NCI-H82 (cell line): Measurements from ENCODE around the gene ABCC10.
"Not testable (repeated sequence)": the region's sequence is repeated elsewhere in the genome, so short reads cannot be mapped to it uniquely, and the experiment has no call there.

Experiments used
- DNase-seq: peaks from one replicate; lab custom pipeline; 2025; lab: John Stamatoyannopoulos, UW

The ABCC10 gene

GRCh38 chr6:43412541-43412940 is 14.8 kb upstream of the ABCC10 start:
- no peak for DNase-seq

GRCh38 chr6:43413002-43413401 is 14.3 kb upstream of the ABCC10 start:
- DNase-seq: no peak

- not testable (repeated sequence) for DNase-seq
Measured at GRCh38 chr6:43415275-43415674, 12.1 kb upstream of the ABCC10 start.

GRCh38 chr6:43416935-43417334 is 10.4 kb upstream of the ABCC10 start:
- DNase-seq: no peak

GRCh38 chr6:43420012-43420709 is 7.2 kb upstream of the ABCC10 start:
- peak; percentile 38 for DNase-seq

- no peak for DNase-seq
Measured at GRCh38 chr6:43421831-43422230, 5.5 kb upstream of the ABCC10 start.

- DNase-seq: peak; percentile 31
Measured at GRCh38 chr6:43425083-43425482, 2.3 kb upstream of the ABCC10 start.

- no peak for DNase-seq
Measured at GRCh38 chr6:43426928-43427405, 374 bp upstream of the ABCC10 start.

- no peak for DNase-seq
Measured at GRCh38 chr6:43428112-43428570, 800 bp downstream of the ABCC10 start.

GRCh38 chr6:43428874-43429273 is 1.5 kb downstream of the ABCC10 start:
- no peak for DNase-seq

GRCh38 chr6:43432009-43432945 is 4.9 kb downstream of the ABCC10 start:
- DNase-seq: no peak

- no peak for DNase-seq
Measured at GRCh38 chr6:43433148-43433547, 5.8 kb downstream of the ABCC10 start.

- no peak for DNase-seq
Measured at GRCh38 chr6:43434001-43434840, 6.9 kb downstream of the ABCC10 start.

- DNase-seq: no peak
Measured at GRCh38 chr6:43434943-43435342, 7.6 kb downstream of the ABCC10 start.

- no peak for DNase-seq
Measured at GRCh38 chr6:43435682-43436437, 8.5 kb downstream of the ABCC10 start.

GRCh38 chr6:43436577-43437282 is 9.4 kb downstream of the ABCC10 start:
- no peak for DNase-seq

- no peak for DNase-seq
Measured at GRCh38 chr6:43437700-43438099, 10.4 kb downstream of the ABCC10 start.

- DNase-seq: no peak
Measured at GRCh38 chr6:43442935-43443334, 15.6 kb downstream of the ABCC10 start.

GRCh38 chr6:43444036-43444435 is 16.7 kb downstream of the ABCC10 start:
- DNase-seq: no peak

GRCh38 chr6:43444582-43444981 is 17.2 kb downstream of the ABCC10 start:
- no peak for DNase-seq

- DNase-seq: no peak
Measured at GRCh38 chr6:43445576-43445975, 18.2 kb downstream of the ABCC10 start.
